HG02885 (cell line): ENCODE data around the gene NRXN3.

Source experiments
- ATAC-seq: cut with Tn5 transposase; IDR thresholded peaks from one replicate; pipeline ENCODE4 v1.9.1; 2021; ENCODE audit warnings: mild to moderate bottlenecking; ENCODE audit not compliant: unreplicated experiment, poor library complexity

The NRXN3 gene

DNA sequence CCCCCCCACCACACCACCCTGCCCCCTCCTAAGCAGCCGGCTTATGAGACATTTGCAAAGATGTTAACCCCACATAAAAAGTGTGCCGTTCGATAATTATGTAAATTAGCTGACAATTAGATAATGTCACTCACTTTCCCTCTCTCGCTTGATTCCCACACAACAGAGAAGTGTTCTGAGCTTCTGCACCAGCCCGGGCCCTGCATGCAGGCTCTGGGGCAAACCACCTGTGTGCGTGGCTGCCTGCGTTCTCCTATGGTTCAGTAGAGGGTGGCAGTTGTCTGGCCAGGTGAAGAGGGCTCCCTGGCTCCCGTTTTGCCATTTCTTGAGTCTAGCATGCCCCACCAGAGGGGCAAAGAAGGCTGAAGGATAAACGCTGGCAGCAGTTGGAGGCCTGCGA, 68.0 kb downstream of the NRXN3 start:
- ATAC-seq: no peak

DNA sequence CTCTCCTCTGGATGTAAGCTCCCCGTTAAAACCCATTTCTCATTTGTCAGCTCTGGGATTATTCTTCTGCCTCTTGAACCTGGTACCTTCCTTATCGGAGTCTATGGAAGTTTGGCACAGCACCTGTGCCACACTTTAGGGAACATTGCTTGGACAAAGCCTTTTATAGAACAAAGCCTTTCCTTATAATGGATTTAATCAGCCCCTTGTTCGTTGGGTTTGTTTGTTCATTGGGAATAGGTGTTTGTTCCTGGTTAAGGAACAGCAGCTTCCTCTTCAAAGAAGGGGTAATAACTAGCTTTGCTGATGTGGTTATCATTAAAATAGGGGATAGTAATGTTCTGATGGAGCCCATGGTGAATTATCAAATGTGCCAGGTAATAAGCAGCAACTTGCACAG, 70.4 kb downstream of the NRXN3 start:
- no peak for ATAC-seq

DNA sequence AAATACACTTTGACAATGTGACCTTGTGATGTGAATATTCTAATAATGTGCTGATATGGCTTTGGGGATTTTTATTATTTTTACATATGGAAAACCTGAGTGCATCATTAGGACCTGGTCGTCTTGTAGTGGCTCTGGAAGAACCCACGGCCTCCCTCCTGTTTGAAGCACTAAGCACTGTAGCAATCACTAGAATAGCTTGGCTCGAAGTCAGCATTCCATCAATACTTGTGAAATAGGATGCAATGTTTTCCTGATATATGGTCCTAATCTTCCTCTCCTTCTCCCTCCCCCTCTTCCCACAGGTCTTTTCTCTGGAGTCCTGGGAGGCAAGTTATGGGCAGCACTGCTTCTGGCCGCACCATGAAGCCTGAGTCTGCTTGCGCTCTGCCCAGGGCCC, 71.9 kb downstream of the NRXN3 start:
- no peak for ATAC-seq

- ATAC-seq: no peak
Observed at GRCh38 chr14:78243187-78243586, 73.0 kb downstream of the NRXN3 start.

GRCh38 chr14:78245238-78245637, 75.1 kb downstream of the NRXN3 start:
- no peak for ATAC-seq

DNA sequence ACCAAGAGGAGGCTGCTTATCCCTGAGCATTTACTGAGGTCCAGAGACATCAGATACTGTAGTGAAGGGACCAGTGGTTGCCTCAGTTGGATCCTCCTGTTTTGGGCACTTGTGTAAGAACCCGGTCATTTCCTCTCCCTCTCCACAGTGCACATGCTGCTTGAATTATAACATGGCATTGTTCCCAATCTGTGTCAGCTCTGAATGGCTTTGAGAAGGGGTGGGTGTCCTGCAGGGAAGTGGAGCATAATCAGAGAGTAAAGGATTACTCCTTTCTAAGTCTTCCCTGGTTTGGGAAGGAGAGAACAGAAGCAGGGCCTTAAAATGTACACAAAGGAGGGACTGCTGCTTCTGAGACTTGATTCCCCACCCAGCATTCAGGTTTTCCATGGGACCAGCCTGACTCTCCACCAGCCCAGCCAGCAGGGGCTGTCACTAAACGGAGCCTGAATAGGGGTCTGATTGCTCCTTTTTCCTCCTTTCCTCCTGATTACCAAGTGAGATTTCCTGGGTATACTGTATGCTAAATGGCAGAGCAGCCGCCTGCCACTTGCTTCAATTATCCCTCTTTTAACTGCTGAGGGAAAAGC, 78.4 kb downstream of the NRXN3 start:
- no peak for ATAC-seq

- ATAC-seq: no peak
Observed at GRCh38 chr14:78251308-78251707, 81.1 kb downstream of the NRXN3 start.

GRCh38 chr14:78253986-78254385, 83.8 kb downstream of the NRXN3 start:
- ATAC-seq: no peak

DNA sequence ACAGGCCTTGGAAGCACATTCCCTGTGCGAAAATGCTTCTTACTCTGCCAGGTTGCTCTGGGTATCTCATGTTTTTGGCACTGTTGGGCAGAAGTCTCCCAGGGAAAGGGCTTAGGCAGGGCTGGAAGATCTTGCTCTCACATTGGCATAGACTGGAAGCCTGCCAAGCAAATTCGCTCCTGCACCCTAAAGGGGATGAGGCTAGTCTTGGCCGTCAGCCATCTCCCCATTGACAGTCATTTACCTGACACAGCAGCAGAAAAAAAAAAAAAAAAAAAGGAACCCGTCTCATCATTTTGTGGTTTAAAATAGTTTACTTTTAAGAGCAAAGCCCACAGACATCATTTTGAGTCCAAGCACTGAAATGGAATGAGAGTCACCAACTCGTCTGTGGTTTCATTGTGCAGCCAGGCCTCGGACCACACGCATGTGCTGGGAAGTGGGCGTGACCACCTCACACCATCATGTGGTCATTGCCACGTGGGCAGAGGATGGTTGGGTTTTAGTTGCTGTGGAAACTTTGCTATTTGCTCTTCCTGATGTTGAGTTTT, 84.8 kb downstream of the NRXN3 start:
- no peak for ATAC-seq

GRCh38 chr14:78259831-78260230, 89.7 kb downstream of the NRXN3 start:
- ATAC-seq: no peak

- ATAC-seq: no peak
Observed at GRCh38 chr14:78278464-78279250, 108.5 kb downstream of the NRXN3 start.

DNA sequence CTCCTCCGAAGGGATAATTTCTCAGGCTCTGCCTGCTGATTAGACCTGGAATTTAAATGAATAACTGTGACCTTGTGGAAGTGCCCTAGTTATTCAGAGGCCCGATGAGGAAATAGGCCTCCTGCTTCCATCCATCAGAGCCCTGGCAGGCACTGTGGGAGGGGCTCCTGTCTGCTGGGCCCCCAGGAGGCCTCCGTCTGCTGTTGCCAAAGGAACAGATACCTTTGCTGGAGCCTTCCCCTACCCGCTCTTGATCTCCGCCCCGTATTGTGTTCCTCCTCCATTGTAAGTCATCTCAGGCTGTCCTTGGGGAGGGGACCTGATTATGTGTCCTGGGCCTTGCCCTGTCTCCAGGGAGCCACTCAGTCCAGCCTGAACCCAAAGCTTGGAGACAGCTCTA, 112.3 kb downstream of the NRXN3 start:
- no peak for ATAC-seq

- no peak for ATAC-seq
Observed at GRCh38 chr14:78286210-78286609, 116.0 kb downstream of the NRXN3 start.

DNA sequence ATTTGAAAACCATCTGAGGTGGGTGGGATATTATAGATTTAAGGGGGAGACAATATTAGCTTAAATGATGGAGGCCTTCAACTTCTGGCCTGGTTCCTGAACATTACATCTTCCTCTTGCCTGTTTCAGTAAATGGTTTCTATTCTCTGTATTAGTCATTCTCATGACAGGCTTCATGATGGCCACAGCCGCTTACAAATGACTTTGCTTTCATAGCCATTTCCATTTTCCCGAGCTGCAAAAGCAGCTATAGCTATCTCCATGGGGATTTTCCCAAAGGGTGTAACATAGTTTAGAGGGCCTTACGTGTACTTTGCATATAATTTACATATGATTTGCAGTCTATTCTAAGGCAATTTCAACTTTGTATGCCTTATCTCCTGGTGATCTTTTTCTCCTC, 121.8 kb downstream of the NRXN3 start:
- ATAC-seq: peak; percentile 88

DNA sequence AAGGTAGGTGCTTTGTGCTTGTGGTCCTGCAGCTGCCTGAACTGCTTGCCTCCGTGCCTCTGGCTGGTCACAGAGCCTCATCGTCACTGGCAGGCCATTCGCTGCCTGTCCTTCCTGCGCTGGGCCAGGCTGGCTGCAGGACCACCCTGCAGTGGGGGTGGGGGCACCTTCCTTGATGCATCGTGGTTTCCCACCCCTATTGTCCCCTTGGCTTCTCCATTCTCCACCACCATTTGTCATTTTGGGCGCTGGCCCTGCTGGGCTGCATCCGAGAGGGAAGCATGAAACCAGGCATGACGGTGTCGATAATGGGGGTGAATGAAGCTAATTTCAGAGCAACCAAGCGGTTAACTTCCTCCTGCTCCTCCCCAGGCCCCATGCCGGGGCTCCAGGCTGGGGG, 127.7 kb downstream of the NRXN3 start:
- ATAC-seq: no peak

GRCh38 chr14:78298298-78298697, 128.1 kb downstream of the NRXN3 start:
- no peak for ATAC-seq

DNA sequence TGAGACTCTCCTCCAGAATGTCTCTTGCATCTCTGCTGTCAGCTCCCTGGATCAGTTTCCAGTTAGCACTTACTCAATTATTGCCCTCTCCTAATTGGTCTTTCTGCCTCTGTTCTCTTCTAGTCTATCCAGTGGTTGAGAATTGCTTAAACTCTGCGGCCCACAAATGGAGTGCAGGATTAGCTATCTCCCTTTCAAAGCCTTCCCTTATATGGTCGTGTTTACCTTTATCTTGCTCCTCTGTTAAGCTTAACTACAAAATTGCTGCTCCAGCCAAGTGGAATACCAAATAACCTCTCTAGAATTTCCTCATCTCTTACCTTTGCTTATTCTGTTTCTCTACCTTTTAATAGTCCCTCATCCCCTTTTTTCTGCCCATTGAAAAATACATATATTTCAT, 132.7 kb downstream of the NRXN3 start:
- no peak for ATAC-seq

DNA sequence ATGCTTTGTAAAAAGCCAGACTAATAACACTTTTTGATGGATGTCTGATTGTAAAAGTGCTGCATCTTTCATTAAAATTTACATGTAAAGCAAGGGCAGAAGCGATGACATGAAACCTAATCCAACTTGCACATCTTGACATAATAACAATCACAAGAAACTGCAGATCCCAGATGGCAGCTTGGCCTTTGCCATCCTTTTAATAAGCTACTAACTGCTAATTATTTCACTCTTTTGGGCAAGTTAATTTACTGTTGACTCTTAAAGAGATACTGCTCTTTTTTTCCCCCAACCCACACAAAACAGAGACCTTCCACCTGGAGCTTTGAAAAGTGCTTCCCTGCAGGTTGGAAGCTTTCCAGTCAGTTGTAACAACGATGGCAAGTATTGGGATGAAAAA, 137.5 kb downstream of the NRXN3 start:
- no peak for ATAC-seq

DNA sequence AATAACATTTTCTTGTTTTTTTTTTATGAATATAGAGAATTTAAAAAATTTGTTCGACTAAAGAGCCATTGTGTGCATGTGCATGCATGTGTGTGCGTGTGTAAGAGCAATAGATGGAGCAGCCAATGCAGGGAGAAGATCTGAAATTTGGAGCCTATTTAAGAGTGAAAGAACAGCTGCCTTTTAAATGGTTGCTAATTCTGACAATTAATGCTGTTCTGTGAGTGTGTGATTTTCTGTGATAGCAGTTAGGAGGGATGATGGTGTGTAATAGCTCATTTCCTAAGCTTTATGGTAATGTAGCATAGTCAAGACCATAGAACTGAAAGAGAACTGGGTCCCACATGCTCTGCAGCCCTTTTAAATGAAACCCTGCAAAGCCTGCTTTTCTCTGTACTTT, 137.9 kb downstream of the NRXN3 start:
- no peak for ATAC-seq

DNA sequence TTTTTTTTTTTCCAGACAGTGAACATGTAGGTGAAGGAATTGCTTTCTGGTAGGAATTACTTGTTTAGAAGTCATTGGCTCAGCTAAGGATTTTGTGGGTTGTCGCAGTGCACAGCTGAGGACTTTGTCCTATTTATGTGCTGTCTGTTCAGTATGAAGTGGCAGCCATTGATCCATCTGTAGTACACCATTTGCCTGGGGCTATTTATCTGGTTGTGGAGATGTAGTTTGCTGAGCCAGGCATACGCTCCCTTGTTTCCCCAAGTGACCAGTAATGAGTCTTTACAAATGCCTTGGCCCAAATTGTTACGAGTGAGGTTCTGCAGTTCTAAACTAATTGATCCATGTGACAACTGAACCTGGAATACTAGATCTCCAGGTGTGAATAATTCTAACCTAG, 140.1 kb downstream of the NRXN3 start:
- no peak for ATAC-seq

GRCh38 chr14:78313499-78313898, 143.3 kb downstream of the NRXN3 start:
- ATAC-seq: no peak

GRCh38 chr14:78314484-78314883, 144.3 kb downstream of the NRXN3 start:
- no peak for ATAC-seq
